Panc1 (cell line): ENCODE data around the gene SH3GLB1.

ENCODE experiments used
- POLR2AphosphoS5 ChIP-seq: IDR thresholded peaks from 2 replicates; pipeline ENCODE4 v1.6.1; 2012; ENCODE audit warnings: mild to moderate bottlenecking, low read depth, low read length, moderate library complexity
- SIN3A ChIP-seq: IDR thresholded peaks from 2 replicates; pipeline ENCODE4 v1.6.1; 2012; ENCODE audit warnings: low read depth, mild to moderate bottlenecking, low read length, moderate library complexity, borderline replicate concordance; ENCODE audit not compliant: insufficient read depth
- TCF7L2 ChIP-seq: IDR thresholded peaks from 2 replicates; pipeline ENCODE4 v1.6.1; 2011; ENCODE audit warnings: mild to moderate bottlenecking, low read depth, low read length, inconsistent platforms
- TF ChIP-seq, protein P1 (sequence below): fragments of 450-650 bp; IDR thresholded peaks from 2 replicates; pipeline ENCODE4 v1.5.1; 2017; ENCODE audit warnings: mild to moderate bottlenecking
- TF ChIP-seq, protein P2 (sequence below), 2 experiments: IDR thresholded peaks; 2 replicates each; pipeline ENCODE4 v1.6.1; 2011 to 2012; ENCODE audit warnings: low read depth in 2 of 2, control low read depth in 1 of 2, low read length in 1 of 2, mild to moderate bottlenecking in 1 of 2, moderate library complexity in 1 of 2; ENCODE audit not compliant: insufficient read depth in 1 of 2

DNA sequence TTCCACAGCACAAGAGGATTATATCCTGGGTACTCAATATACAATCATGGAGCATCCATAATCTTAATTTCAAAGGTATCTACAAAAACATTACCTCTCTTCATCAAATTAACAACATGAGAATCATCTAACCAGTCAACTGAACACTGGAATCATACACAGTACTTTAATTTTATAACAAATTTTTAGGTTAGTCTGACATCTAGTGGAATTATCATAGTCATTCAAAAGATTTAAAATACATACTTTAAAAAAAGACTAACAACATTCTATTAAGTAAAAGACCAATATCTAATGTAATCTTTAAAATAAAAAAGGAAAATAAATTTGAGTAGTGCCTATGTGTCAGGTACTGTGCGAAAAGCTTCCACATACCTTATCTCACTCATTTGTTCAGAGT is 16.8 kb upstream of the SH3GLB1 start:
- TF ChIP-seq, protein P1, sequence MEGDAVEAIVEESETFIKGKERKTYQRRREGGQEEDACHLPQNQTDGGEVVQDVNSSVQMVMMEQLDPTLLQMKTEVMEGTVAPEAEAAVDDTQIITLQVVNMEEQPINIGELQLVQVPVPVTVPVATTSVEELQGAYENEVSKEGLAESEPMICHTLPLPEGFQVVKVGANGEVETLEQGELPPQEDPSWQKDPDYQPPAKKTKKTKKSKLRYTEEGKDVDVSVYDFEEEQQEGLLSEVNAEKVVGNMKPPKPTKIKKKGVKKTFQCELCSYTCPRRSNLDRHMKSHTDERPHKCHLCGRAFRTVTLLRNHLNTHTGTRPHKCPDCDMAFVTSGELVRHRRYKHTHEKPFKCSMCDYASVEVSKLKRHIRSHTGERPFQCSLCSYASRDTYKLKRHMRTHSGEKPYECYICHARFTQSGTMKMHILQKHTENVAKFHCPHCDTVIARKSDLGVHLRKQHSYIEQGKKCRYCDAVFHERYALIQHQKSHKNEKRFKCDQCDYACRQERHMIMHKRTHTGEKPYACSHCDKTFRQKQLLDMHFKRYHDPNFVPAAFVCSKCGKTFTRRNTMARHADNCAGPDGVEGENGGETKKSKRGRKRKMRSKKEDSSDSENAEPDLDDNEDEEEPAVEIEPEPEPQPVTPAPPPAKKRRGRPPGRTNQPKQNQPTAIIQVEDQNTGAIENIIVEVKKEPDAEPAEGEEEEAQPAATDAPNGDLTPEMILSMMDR: no peak; the same call in 1 of the 2 replicates
- no peak for TF ChIP-seq POLR2AphosphoS5
- TF ChIP-seq SIN3A: no peak
- TF ChIP-seq, protein P2, sequence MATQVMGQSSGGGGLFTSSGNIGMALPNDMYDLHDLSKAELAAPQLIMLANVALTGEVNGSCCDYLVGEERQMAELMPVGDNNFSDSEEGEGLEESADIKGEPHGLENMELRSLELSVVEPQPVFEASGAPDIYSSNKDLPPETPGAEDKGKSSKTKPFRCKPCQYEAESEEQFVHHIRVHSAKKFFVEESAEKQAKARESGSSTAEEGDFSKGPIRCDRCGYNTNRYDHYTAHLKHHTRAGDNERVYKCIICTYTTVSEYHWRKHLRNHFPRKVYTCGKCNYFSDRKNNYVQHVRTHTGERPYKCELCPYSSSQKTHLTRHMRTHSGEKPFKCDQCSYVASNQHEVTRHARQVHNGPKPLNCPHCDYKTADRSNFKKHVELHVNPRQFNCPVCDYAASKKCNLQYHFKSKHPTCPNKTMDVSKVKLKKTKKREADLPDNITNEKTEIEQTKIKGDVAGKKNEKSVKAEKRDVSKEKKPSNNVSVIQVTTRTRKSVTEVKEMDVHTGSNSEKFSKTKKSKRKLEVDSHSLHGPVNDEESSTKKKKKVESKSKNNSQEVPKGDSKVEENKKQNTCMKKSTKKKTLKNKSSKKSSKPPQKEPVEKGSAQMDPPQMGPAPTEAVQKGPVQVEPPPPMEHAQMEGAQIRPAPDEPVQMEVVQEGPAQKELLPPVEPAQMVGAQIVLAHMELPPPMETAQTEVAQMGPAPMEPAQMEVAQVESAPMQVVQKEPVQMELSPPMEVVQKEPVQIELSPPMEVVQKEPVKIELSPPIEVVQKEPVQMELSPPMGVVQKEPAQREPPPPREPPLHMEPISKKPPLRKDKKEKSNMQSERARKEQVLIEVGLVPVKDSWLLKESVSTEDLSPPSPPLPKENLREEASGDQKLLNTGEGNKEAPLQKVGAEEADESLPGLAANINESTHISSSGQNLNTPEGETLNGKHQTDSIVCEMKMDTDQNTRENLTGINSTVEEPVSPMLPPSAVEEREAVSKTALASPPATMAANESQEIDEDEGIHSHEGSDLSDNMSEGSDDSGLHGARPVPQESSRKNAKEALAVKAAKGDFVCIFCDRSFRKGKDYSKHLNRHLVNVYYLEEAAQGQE (IDR thresholded peaks at IDR 0.05; ENCODE audit: insufficient read depth in 1 of 2, low read depth in 2 of 2, low read length in 1 of 2): no peak
- no peak for TF ChIP-seq TCF7L2
